ENCODE results near the gene AGMAT.

The AGMAT gene

DNA sequence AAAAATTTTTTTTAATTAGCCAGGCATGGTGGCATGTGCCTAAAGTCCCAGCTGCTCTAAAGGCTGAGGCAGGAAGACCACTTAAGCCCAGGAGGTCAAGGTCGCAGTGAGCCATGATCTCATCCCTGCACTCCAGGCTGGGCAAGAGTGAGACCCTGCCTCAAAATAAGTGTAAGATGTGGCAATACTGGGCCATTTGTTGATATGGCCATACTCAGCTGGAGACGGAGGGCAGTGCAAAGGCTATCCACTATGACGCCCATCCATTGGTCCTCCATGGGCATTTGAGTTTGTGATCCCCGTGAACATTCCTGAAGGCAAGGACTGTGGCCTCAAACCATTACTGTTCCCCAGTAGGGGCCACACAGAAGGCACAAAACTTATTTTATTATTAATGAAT is 62.3 kb downstream of the AGMAT start:
- no peak for DNase-seq

All from NCI-H69 (cell line).